Measurements from ENCODE around the gene NT5DC1. TPM values are rescaled to one million over a fixed set of nuclear protein-coding genes. Genes with fewer than 3 reads are reported as not detected.
A peak's percentile ranks its signal among the peaks of the same experiment; 100 is the strongest.

The NT5DC1 gene
- total RNA-seq, 6 experiments from 2014 or later, result 24.8 to 35.3 (median 31.9) TPM

- Mint-ChIP-seq H3K4me1 (ENCODE audit: low read depth) (peaks cover 1% of the 10 kb centered on the region; the same call in 1 of the 2 replicates), H3K27me3 (ENCODE audit: insufficient read depth) (no peaks in the 10 kb centered on the region), H3K27ac (no peak overlapping the region), H3K36me3 (ENCODE audit: low read depth) (peaks cover 26% of the 10 kb centered on the region), H3K4me3 (no peak overlapping the region), H3K9me3 (no peaks in the 10 kb centered on the region)
- DNase-seq, result peak; percentile 53
- TF ChIP-seq CTCF (IDR thresholded peaks at IDR 0.05), result peak; percentile 84
These were observed 11.2 kb downstream of the NT5DC1 start for GRCh38 chr6:116111552-116112528.

- no peak for DNase-seq
- Mint-ChIP-seq H3K27me3 (ENCODE audit: insufficient read depth) (no peaks in the 10 kb centered on the region), H3K36me3 (ENCODE audit: low read depth) (peaks cover 26% of the 10 kb centered on the region), H3K9me3 (no peaks in the 10 kb centered on the region), H3K27ac (no peak overlapping the region), H3K4me1 (ENCODE audit: low read depth) (peaks cover 3% of the 10 kb centered on the region), H3K4me3 (no peak overlapping the region)
- no peak for TF ChIP-seq CTCF (IDR thresholded peaks at IDR 0.05)
These were observed 12.7 kb downstream of the NT5DC1 start for GRCh38 chr6:116113386-116113785.

GRCh38 chr6:116115781-116116180, 15.1 kb downstream of the NT5DC1 start:
- peaks cover 10% of the 10 kb centered on the region; the same call in 1 of the 2 replicates for H3K36me3 Mint-ChIP-seq (ENCODE audit: low read depth)
- H3K4me1 Mint-ChIP-seq (ENCODE audit: low read depth), result peaks cover 11% of the 10 kb centered on the region
- H3K27me3 Mint-ChIP-seq (ENCODE audit: insufficient read depth), result no peaks in the 10 kb centered on the region

GRCh38 chr6:116118608-116119007, 18.0 kb downstream of the NT5DC1 start:
- no peak overlapping the region for H3K4me3 Mint-ChIP-seq
- TF ChIP-seq CTCF (IDR thresholded peaks at IDR 0.05), result no peak
- peaks cover 11% of the 10 kb centered on the region for H3K4me1 Mint-ChIP-seq (ENCODE audit: low read depth)
- no peaks in the 10 kb centered on the region for H3K9me3 Mint-ChIP-seq
- H3K36me3 Mint-ChIP-seq (ENCODE audit: low read depth), result no peaks in the 10 kb centered on the region
- peak overlapping the region; percentile 16; the same call in 1 of the 2 replicates for H3K27ac Mint-ChIP-seq
- H3K27me3 Mint-ChIP-seq (ENCODE audit: insufficient read depth), result no peaks in the 10 kb centered on the region; the same call in 1 of the 2 replicates
- DNase-seq, result peak; percentile 57

More at GRCh38 chr6:116115781-116116180, 15.1 kb downstream of the NT5DC1 start:
- peak; percentile 82 for TF ChIP-seq CTCF (IDR thresholded peaks at IDR 0.05)
- DNase-seq, result peak; percentile 5
- Mint-ChIP-seq H3K4me3 (no peak overlapping the region), H3K9me3 (no peaks in the 10 kb centered on the region), H3K27ac (no peak overlapping the region)

GRCh38 chr6:116120430-116120829, 19.8 kb downstream of the NT5DC1 start:
- Mint-ChIP-seq H3K36me3 (ENCODE audit: low read depth) (no peaks in the 10 kb centered on the region), H3K27ac (no peak overlapping the region), H3K4me3 (no peak overlapping the region), H3K27me3 (ENCODE audit: insufficient read depth) (no peaks in the 10 kb centered on the region; the same call in 1 of the 2 replicates), H3K4me1 (ENCODE audit: low read depth) (peaks cover 11% of the 10 kb centered on the region), H3K9me3 (no peaks in the 10 kb centered on the region)
- no peak for DNase-seq
- TF ChIP-seq CTCF (IDR thresholded peaks at IDR 0.05), result no peak
